ENCODE results near the gene PTPRG.

PTPRG gene

GRCh38 chr3:62149539-62149938 lies 588.2 kb downstream of the PTPRG start:
- DNase-seq (ENCODE audit: low read depth in 2 of 2): no peak

- no peak for DNase-seq (ENCODE audit: low read depth in 2 of 2)
These were observed 588.6 kb downstream of the PTPRG start for GRCh38 chr3:62149962-62150361.

GRCh38 chr3:62151591-62151990 lies 590.2 kb downstream of the PTPRG start:
- DNase-seq (ENCODE audit: low read depth in 2 of 2): no peak

- no peak for DNase-seq (ENCODE audit: low read depth in 2 of 2)
These were observed 591.9 kb downstream of the PTPRG start for GRCh38 chr3:62153231-62153630.

GRCh38 chr3:62154457-62155148 lies 593.2 kb downstream of the PTPRG start:
- no peak for DNase-seq (ENCODE audit: low read depth in 2 of 2)

- DNase-seq (ENCODE audit: low read depth in 2 of 2): no peak
These were observed 597.8 kb downstream of the PTPRG start for GRCh38 chr3:62159056-62159708.

- no peak for DNase-seq (ENCODE audit: low read depth in 2 of 2)
These were observed 598.3 kb downstream of the PTPRG start for GRCh38 chr3:62159709-62160092.

GRCh38 chr3:62161371-62161770 lies 600.0 kb downstream of the PTPRG start:
- no peak for DNase-seq (ENCODE audit: low read depth in 2 of 2)

GRCh38 chr3:62164196-62164595 lies 602.8 kb downstream of the PTPRG start:
- no peak for DNase-seq (ENCODE audit: low read depth in 2 of 2)

- no peak for DNase-seq (ENCODE audit: low read depth in 2 of 2)
These were observed 603.4 kb downstream of the PTPRG start for GRCh38 chr3:62164746-62165145.

GRCh38 chr3:62167566-62168262 lies 606.3 kb downstream of the PTPRG start:
- DNase-seq (ENCODE audit: low read depth in 2 of 2): no peak

GRCh38 chr3:62168356-62168755 lies 607.0 kb downstream of the PTPRG start:
- no peak for DNase-seq (ENCODE audit: low read depth in 2 of 2)

- DNase-seq (ENCODE audit: low read depth in 2 of 2): no peak
These were observed 608.7 kb downstream of the PTPRG start for GRCh38 chr3:62169906-62170660.

GRCh38 chr3:62171789-62172188 lies 610.4 kb downstream of the PTPRG start:
- DNase-seq (ENCODE audit: low read depth in 2 of 2): no peak

- no peak for DNase-seq (ENCODE audit: low read depth in 2 of 2)
These were observed 610.8 kb downstream of the PTPRG start for GRCh38 chr3:62172199-62172598.

GRCh38 chr3:62173939-62174515 lies 612.7 kb downstream of the PTPRG start:
- DNase-seq (ENCODE audit: low read depth in 2 of 2): no peak

GRCh38 chr3:62175161-62175560 lies 613.8 kb downstream of the PTPRG start:
- DNase-seq (ENCODE audit: low read depth in 2 of 2): no peak

GRCh38 chr3:62178032-62178431 lies 616.7 kb downstream of the PTPRG start:
- no peak for DNase-seq (ENCODE audit: low read depth in 2 of 2)

GRCh38 chr3:62178739-62179600 lies 617.6 kb downstream of the PTPRG start:
- no peak for DNase-seq (ENCODE audit: low read depth in 2 of 2)

- DNase-seq (ENCODE audit: low read depth in 2 of 2): no peak
These were observed 619.1 kb downstream of the PTPRG start for GRCh38 chr3:62180514-62180913.

GRCh38 chr3:62183087-62183486 lies 621.7 kb downstream of the PTPRG start:
- DNase-seq (ENCODE audit: low read depth in 2 of 2): no peak
